ENCODE measurements around the gene ICAM1.
"Not testable (repeated sequence)": the region's sequence is repeated elsewhere in the genome, so short reads cannot be mapped to it uniquely, and the experiment has no call there.

The ICAM1 gene

DNA sequence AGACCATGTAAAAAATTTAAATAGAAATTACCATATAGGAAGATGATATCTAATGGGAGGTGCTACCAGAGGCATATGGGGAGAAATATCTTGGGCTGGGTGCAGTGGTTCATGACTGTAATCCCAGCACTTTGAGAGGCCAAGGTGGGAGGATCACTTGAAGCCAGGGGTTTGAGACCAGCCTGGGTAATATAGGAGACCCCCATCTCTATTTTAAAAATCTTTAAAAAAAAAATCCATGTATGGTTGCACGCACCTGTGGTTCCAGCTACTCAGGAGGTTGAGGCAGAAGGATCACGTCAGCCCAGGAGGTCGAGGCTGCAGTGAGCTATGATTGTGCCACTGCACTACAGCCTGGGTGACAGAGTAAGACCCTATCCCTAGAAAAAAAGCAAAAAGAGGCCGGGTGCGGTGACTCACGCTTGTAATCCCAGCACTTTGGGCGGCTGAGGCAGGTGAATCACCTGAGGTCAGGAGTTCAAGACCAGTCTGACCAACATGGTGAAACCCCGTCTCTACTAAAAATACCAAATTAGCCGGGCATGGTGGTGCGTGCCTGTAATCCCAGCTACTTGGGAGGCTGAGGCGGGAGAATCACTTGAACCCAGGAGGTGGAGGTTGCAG lies 29.0 kb upstream of the ICAM1 start:
- DNase-seq (ENCODE audit: low read depth in 2 of 2) = not testable (repeated sequence)

GRCh38 chr19:10243606-10244005 lies 27.3 kb upstream of the ICAM1 start:
- DNase-seq (ENCODE audit: low read depth in 2 of 2) = no peak

GRCh38 chr19:10245189-10245939 lies 25.6 kb upstream of the ICAM1 start:
- DNase-seq (ENCODE audit: low read depth in 2 of 2) = no peak

DNA sequence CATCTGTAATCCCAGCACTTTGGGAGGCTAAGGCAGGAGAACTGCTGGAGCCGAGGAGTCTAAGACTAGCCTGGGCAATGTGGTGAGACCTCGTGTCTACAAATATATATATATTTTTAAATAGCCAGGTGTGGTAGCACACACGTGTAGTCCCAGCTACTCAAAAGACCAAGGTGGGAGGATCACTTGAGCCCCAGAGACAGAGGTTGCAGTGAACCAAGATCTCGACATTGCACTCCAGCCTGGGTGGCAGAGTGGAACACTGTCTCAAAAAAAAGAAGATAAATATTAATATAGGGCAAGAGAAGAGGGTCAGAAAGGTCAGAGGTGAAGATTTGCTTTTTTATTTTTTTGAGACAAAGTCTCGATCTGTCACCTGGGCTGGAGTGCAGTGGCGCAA lies 24.4 kb upstream of the ICAM1 start:
- no peak for DNase-seq (ENCODE audit: low read depth in 2 of 2)

- DNase-seq (ENCODE audit: low read depth in 2 of 2) = peak; percentile 97
Measured at GRCh38 chr19:10251792-10252694, 18.9 kb upstream of the ICAM1 start, which contains the start of gene MRPL4. MRPL4 (plus strand) TSS chr19:10252214; CDS start chr19:10252254, 40 bp downstream.

GRCh38 chr19:10252707-10253106 lies 18.2 kb upstream of the ICAM1 start:
- DNase-seq (ENCODE audit: low read depth in 2 of 2) = no peak

DNA sequence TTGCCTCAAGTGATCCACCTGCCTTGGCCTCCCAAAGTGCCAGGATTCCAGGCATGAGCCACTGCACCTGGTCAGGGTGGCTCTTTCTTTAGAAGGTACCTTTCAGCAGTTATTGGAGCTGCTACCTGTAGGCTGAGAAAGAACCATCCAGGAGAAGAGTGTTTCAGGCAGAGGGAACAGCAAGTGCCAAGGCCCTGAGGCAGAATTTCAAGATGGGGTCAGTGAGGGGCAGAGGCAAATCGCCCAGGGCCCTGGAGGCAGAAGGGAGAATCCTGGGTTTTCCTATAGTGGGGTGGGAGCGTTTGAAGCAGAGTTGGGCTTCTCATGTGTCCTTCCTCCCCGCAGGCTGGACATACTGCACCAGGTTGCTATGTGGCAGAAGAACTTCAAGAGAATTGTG lies 16.7 kb upstream of the ICAM1 start:
- DNase-seq (ENCODE audit: low read depth in 2 of 2) = no peak

GRCh38 chr19:10255358-10255757 lies 15.6 kb upstream of the ICAM1 start:
- DNase-seq (ENCODE audit: low read depth in 2 of 2) = no peak

GRCh38 chr19:10256551-10256950 lies 14.4 kb upstream of the ICAM1 start:
- DNase-seq (ENCODE audit: low read depth in 2 of 2) = no peak

DNA sequence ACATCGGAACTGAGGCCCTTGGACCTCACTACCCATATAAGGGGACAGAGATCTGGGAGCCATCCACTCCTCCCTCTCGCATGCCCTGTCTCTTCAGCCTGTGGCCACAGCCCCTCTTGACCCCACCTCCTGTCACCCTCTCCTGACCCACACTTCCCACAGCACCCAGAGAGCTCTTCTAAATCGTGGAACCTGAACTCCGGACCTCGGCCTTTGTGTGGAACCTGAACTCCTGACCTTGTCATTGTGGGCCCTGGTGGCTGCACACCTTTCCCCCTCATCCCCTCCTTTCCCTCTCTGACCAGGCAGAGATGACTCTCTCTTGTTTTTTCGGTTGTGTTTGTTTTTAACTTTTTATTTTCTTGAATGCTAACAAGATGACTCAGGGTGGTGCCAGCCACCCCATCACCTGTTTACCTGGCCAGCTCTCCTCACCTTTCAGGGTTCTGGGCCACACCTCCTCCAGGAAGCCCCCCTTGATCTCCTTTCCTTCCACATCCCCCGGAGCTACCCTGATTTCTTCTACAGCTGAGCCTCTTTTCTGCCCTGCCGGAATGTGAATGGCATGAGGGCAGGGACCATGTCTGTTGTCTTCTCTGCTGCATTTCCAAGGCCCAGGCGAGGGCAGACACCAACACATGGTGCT lies 13.8 kb upstream of the ICAM1 start:
- no peak for DNase-seq (ENCODE audit: low read depth in 2 of 2)

DNA sequence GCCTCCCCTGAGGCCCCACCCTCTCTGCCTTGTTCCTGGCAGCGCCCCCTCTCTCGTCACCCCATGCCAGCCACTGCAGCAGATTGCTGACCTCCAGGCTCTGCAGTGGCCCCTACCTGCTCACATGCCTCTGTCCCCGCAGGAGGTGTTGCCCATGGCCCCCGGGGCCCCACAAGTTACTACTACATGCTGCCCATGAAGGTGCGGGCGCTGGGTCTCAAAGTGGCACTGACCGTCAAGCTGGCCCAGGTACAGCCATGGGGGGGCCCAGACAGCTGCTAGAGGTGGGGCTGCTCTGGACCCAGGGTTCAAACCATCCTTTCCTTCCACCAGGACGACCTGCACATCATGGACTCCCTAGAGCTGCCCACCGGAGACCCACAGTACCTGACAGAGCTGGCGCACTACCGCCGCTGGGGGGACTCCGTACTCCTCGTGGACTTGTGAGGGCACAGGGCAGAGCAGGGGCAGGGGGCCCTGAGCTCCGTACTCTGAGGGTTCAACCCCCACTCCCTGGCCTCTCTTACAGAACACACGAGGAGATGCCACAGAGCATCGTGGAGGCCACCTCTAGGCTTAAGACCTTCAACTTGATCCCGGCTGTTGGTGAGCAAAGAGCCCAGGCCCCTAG lies 12.7 kb upstream of the ICAM1 start:
- DNase-seq (ENCODE audit: low read depth in 2 of 2) = no peak

GRCh38 chr19:10259162-10259905 lies 11.6 kb upstream of the ICAM1 start:
- DNase-seq (ENCODE audit: low read depth in 2 of 2) = peak in 1 of 2 experiments; percentile 40

- no peak for DNase-seq (ENCODE audit: low read depth in 2 of 2)
Measured at GRCh38 chr19:10260141-10260584, 10.8 kb upstream of the ICAM1 start.

- peak in 1 of 2 experiments; percentile 24 for DNase-seq (ENCODE audit: low read depth in 2 of 2)
Measured at GRCh38 chr19:10262771-10263170, 8.1 kb upstream of the ICAM1 start.

DNA sequence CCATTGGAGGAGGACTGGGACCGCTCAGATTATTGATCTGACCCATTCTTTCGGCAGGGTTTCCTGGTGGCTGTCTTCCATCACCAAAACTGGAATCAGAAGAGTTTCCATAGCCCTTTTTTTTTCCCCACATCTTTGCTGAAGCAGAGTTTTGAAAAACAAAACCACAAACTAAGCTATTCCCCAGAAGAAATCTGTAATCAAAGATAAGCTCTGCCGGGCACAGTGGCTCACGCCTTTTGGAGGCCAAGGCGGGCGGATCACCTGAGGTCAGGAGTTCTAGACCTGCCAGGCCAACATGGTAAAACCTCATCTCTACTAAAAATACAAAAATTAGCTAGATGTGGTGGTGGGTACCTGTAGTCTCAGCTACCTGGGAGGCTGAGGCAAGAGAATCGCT lies 4.2 kb upstream of the ICAM1 start:
- DNase-seq (ENCODE audit: low read depth in 2 of 2) = no peak

DNA sequence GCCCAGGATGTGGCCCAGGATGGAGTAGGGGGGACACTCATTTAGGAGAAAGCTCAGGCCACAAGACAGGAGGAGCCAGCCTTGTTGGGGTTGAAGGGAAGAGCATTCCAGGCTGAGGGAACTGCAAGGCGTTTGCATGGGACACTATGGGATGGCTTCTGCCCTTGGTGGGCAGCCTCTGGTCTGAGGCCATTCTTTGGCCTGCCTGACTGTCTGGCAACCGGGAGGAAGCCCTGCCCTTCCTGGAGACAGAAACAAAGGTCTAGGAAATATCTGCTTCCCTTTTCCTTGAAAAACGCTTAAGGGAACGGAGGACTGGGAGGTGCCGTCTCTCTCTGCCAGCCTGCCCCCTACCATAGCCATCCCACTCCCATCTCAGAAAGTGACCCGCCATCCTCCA lies 2.8 kb upstream of the ICAM1 start:
- no peak for DNase-seq (ENCODE audit: low read depth in 2 of 2)

GRCh38 chr19:10269333-10270179 lies 1.4 kb upstream of the ICAM1 start:
- DNase-seq (ENCODE audit: low read depth in 2 of 2) = no peak

- no peak for DNase-seq (ENCODE audit: low read depth in 2 of 2)
Measured at GRCh38 chr19:10270180-10270615, 722 bp upstream of the ICAM1 start.

DNA sequence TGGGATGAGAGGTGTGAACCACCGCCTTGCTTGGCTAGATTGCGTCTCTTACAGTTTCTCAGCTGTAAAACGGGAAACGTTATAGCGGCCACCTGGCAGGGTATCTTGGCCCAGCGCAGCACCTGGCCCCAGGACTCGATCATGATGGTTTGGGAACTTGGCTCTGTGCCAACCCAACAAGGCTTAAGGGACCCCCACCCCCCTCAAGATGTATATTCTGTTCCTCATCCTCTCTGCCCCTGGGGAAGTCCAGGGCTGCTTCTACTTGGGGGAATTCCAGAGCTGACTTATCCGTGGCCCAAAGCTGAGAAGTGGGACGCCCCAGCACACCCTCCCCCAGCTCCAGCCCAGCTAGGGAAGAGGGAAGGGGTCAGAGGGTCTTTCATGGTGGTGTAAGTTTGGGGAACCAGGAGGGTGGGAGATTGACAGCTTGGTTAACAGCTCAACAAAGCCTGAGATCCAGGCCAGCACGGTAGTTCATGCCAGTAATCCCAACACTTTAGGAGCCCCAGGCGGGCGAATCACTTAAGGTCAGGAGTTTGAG lies 695 bp downstream of the ICAM1 start:
- DNase-seq (ENCODE audit: low read depth in 2 of 2) = no peak
